HG03060 (cell line): Measurements from ENCODE around the gene ZNF830.
"Not testable (repeated sequence)": the region's sequence is repeated elsewhere in the genome, so short reads cannot be mapped to it uniquely, and the experiment has no call there.

ENCODE experiments used
- ATAC-seq: cut with Tn5 transposase; IDR thresholded peaks from one replicate; pipeline ENCODE4 v1.9.1; 2021; ENCODE audit warnings: low read depth, moderate number of reproducible peaks; ENCODE audit not compliant: unreplicated experiment

Gene ZNF830, protein sequence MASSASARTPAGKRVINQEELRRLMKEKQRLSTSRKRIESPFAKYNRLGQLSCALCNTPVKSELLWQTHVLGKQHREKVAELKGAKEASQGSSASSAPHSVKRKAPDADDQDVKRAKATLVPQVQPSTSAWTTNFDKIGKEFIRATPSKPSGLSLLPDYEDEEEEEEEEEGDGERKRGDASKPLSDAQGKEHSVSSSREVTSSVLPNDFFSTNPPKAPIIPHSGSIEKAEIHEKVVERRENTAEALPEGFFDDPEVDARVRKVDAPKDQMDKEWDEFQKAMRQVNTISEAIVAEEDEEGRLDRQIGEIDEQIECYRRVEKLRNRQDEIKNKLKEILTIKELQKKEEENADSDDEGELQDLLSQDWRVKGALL

DNA sequence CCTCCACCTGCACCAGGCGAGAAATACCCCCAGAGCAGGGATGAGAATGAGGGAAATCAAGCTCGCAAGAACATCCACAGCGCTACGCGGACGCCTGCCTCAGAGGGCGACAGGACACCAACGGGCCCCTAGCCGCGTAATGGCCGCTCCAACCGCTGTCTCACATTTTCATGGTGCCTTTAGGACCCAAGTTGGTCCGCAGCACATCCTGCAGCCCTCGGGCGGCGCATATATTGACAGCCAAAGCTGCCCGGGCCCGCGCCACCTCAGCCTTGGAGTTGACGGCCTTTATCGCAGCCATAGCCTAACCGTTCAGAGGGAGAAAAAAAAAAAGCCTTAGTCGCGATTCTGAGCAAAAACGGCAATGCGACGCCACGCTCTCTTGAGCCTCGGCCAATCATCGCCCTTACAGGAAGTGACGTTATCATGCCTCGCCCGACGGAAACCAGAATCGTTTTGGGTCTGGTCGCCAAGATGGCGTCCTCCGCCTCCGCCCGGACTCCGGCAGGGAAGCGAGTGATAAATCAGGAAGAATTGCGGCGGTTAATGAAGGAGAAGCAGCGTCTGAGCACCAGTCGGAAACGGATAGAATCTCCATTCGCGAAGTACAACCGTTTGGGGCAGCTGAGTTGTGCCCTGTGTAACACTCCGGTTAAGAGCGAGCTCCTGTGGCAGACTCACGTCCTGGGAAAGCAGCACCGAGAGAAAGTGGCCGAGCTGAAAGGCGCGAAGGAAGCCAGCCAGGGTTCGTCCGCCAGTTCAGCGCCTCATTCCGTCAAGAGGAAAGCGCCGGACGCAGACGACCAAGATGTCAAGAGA, at the start of gene ZNF830, which contains the start of gene CCT6B:
TSS of gene ZNF830 (plus strand) at position 448 of the 819 bp plus-strand sequence. CDS start at position 475, 27 bp downstream.
TSS of gene CCT6B (minus strand) at position 368 of the 819 bp plus-strand sequence. CDS start at position 301, 67 bp downstream.
- ATAC-seq = peak; percentile 86

DNA sequence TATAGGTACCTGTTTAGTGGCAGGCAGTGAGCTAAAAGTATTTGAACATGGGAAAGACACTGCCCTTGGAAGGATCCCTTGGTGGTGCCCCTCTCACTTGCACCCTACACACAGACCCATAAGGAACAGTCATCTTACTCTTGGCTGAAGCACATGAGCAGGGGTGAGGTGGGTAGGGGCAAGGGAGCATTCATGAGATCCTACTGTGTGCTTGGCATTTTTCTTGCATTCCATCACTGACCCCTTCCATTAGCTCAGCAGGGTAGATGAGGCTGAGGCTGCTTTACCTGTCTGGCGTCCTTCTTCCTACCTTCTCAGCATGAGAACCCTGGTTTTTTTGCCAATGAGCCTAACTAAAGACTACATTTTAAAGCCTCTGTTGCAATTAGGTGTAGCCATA, 48.3 kb upstream of the ZNF830 start:
- ATAC-seq = no peak

DNA sequence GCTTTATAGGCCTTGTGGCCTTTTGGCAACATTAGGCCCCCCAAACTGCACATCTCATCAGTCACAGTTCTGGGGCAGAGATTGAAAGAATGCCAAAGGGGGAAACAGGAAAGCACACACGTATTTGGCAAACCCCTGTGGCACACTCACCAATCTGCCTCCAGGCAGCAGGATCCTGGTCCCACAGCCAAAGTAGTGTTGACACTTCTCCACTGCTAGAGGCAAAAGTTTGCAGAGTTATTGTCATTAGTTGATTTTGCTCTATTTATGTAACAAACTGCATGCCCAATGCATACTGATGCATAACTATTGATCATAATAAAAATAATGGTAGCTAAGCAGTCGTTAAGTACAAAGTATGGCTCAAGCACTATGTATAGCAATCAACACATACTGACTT, 45.2 kb upstream of the ZNF830 start:
- no peak for ATAC-seq

DNA sequence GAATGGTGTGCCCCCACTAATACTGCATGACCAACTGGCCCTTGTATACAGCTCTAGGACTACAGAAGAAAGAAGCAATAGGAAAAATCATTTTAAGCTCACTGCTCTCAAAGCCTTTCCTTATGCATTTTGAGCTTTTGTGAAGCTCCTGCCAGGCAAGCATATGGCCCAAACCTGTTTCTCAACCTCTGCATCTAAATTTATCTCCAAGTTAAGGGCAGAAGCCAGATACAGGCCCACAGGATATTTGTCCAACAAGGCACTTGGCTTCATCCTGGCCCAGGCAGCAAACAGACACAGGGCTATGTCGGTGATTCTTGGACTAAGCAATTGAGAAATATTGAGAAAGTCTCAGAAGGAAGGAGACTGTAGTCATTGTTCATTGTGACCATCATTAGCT, 44.0 kb upstream of the ZNF830 start:
- ATAC-seq = no peak

DNA sequence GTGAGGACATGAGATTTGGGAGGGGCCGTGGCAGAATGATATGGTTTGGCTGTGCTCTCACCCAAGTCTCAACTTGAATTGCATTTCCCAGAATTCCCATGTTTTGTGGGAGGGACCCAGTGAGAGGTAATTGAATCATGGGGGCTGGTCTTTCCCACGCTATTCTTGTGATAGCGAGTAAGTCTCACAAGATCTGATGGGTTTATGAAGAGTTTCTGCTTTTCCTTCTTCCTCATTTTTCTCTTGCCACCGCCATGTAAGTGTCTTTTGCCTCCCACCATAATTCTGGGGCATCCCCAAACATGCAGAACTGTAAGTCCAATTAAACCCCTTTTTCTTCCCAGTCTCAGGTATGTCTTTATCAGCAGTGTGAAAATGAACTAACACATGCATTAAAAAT, 40.7 kb upstream of the ZNF830 start:
- ATAC-seq = no peak

DNA sequence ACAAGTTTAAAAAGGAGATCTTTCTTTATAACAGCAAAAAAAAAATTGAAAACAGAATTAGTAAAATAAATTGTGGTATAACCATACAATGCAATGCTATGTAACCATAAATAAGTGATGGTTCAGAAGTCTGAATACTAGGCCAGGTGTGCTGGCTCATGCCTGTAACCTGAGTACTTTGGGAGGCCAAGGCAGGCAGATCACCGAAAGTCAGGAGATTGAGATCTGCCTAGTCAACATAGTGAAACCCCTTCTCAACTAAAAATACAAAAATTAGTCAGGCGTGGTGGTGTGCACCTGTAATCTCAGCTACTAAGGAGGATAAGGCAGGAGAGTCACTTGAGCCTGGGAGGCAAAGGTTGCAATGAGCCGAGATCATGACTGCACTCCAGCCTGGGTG, 34.7 kb upstream of the ZNF830 start:
- ATAC-seq = no peak

DNA sequence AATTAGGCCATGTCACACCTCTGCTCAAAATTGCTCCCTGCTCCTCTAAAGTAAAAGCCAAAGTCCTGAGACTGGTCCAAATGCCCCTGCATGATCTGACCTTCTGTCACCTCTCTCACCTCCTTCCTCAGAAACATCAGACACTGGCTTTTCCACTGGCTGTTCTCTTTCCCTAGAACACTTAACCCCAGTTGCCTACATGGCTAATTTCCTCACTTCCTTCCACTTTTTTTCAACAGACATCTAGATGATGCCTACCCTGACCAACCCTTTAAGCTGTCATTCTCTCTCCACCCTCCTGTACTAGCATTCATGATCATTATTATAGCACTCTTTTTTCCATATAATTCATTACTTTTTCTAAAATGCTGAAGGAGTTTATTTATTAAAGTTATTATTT, 31.1 kb upstream of the ZNF830 start:
- no peak for ATAC-seq

DNA sequence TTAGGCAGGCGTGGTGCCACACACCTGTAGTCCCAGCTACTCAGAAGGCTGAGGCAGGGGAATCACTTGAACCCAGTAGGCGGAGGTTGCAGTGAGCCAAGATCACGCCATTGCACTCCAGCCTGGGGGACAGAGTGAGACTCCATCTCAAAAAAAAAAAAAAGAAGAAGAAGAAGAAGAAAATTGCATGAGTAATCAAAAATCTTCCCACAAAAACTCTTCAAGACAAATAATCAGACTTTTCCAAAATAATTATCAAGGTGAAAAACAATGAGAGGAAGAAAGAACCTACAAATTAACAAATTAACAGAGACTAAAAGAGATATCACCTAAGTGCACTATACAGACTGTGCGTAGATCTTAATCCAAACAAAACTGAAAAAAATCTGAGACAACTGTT, 10.6 kb upstream of the ZNF830 start:
- not testable (repeated sequence) for ATAC-seq

DNA sequence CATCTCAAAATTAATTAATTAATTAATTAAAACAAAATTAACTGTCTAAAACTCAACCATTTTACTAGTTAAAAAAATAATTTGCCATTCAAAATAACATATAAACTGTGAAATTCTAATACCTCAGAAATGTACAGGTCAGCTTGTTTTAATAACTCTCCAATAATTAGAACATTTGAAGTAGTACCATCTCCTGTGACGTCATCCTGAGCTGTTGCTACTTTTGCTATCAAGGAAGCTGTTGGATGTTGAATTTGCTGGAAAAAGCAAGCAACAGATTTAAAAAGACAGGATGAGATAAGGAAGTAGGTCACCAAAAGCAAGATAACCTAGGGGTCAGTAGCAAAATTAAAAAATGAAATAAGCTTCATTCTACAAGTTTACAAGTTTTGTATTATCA, 2.9 kb upstream of the ZNF830 start:
- no peak for ATAC-seq

DNA sequence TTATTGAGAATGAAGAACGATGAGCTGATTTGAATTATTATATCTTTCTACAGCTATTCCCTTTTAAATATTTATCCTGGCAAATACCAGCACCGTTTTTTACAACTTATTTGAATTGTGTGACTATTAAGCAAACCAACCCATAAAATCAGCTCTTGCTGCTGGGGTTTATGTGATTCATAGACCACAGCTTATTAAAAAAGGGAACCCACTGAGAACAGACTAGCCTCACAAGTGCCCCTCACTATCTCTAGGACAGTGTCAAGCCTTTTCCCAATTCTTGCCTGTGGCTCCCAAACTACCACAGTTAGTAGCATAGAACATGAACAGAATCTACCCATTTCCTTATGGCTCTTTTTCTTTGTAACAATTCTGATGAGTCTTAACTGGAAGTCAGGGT, 12.8 kb downstream of the ZNF830 start:
- ATAC-seq = no peak

DNA sequence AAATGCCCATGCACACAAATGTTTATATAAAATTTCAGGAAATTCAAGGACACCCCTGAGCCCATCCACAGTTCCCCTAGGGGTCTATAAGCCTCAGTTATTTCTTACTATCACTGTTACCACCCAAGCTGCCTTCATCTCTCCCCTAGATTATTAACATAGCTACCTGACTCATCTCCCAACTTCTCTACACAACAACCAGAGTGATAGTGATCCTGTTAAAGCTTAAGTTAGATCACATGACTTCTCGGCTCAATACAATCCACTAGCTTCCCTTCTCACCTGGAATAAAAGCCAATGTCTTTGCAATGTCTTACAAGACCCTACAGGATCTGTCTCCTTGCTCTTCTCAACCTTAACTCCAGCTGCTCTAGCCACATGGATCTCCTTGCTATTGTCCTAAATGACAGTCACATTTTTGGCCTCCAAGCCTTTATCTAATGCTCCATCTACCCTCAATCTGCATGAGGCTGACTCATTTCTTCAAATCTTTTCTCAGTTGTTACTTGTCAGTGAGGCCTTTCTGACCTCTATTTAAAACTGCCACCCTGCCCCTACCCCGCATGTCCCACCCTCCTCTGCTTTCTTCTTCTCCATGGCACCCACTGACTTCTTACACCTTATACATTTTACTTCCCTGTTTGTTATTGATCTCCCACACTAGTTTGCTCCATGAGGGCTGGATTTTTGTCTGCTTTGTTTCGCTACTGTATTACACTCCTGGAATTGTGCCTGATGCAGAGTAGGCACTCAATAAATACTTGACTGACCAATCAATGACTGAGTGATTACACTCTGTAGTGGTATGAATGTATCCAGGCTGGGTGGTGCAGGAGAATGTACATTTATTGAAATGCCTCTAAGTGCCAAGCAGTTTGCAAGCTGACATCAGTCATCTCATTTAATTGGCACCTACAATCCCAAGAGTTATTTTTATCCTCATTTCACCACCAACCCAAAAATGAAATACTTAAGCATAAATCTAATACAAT, 13.8 kb downstream of the ZNF830 start:
- no peak for ATAC-seq

DNA sequence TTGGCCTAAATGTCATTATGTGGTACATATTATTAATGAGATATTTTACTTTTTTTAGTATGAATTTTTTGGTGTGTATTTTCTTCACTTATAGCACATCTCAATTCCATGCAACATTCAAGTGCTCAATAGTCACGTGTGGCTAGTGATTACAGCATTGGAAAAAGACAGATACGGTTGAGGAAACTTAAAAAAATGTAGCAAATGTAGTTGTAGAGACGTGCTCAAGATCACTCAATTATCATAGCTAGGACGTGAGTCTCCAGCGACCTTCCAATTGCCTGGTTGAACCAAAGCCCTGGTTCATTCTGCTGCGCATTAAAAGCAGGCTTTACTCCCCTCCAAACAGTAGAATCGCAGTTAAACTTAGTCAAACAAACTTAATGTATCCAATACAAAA, 17.8 kb downstream of the ZNF830 start:
- ATAC-seq = no peak

DNA sequence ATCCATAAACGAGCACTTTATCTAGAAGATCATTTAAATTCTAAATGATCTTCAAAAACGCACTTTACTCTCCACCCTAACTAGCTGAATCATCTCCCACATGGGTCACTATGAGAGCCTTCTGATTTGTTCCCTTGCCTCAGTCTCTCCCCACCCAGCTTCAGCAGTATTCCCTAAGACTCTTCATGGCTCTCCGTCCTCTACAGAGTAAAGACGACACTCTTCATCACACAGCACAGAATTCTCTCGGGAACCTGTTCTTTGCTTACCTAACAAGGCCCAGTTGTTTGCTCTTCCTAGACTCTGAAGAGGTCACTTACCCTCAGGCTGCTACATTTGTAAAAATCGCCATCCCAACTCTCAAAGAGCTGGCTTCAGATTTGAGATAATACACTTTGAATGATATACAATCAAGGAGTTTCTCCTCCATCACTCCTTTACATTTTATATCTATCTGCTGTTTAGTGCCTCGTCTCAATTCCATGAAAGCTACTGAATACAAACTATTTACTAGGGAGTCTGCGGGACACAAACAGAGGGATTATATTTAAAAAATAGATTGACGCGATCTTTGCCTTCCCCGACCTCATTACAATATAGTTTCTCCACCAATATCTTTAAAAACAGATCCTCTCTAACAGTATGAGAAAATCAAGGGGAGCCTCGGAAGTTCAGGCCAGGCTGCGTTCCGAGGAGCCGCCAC, 18.5 kb downstream of the ZNF830 start:
- ATAC-seq = no peak

DNA sequence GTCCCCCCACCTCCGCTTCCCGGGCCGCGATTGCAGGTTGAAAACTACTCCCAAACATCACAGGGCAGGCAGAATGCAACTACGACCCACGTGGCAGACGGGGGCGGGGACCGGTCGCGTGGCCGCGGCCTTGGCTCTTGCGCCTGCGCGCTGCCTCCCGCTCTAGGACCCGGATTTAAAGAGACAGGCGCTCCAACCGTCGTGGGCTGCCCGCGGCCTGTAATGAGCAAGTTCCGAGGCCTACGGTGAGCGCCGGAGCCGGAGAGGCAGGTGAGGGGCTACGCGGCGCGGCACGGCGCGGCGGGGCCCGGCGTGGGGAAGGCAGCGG, 19.0 kb downstream of the ZNF830 start, which contains the start of gene LIG3:
TSS of gene LIG3 (plus strand) at position 160 of the 328 bp plus-strand sequence. CDS start 2,494 bp downstream, outside the sequence.
- ATAC-seq = peak; percentile 58

DNA sequence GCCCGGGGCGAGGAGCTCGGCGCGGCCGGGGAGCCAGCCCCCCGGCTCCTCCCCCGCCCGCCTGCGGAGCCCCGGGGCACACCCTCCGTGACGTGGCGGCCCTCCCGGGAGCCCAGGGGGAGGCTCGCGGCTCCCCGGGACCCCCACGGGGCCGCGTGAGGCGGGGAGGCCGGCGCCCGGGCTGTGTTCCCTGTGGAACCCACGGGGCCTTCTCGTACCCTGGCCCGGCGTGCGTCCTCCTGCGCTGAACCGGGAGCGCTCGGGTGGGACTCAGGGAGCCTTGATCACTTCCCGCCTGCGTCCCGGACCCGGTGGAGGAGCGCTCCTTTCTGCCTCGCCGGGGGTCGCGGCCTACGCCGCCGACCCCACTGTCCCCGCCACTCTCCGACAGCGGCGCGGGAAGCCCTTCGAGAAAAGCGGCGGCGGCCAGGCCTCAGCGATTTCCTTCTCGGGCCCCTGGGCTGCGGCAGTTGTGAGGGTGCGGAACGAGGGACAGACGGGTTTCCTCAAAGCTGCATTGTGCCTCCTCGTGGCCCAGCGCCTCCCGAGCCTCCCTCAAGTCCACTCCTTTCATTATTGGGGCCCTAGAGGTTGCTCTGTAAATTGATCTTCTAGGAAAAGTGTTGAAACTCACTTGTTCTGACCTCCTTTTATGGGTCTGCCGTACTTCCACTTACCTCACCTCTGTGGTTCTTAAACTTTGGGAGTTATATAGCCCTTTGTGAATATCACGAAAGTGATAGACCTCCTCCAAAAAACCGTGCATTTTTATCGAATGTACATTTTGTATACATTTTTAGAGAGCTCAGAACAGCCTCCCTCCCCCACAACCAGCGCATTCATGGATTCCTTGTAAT, 19.6 kb downstream of the ZNF830 start:
- ATAC-seq = peak; percentile 51

DNA sequence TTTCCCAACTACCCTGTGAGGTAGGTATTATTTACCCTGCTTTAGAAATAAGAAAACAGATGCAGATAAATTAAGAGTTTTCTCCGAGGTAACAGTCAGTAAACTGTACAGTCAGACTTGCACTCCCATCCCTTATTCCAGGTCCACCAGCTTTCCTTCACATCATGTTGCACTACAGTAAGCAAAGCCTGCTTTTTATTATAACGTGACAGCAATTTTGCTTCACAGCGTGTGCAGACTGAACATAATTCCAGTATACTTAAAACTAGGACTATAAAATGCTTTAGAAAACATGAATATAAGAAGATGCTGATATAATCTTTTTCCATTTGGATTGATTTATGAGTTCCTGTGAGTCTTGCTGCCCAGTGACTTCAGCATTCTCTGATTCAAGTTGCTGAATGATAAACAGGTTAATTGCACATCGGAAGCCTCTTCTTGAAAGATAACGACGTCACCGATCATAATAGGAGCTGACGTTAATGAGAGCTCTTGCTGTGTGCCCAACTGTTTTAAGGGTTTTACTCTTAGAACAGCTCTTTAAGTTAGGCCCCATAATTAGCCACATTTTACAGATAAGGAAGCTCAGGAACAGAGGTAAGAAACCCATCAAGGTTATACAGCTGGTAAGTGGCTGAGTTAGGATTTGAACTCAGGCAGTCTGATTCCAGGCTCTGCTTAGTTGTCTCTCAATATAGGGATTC, 20.4 kb downstream of the ZNF830 start:
- ATAC-seq = no peak

DNA sequence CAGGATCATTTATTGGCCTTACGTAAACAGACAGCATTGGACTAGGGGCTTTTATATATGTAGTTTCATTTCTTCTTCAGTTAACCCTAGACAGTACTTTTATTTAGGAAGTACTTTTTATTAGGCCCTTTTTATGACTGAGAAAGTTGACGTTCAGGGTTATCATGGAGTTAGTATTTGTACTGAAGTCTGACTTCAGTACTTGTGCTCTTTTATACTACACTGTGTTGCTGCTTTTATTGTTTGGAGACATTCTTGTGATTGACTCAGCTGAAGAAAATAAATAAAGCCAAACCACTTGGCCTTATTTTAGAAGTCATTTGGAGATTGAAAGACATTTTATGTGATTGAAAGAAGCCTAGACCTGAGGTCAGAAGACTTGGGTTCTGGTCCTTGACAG, 25.9 kb downstream of the ZNF830 start:
- ATAC-seq = no peak

DNA sequence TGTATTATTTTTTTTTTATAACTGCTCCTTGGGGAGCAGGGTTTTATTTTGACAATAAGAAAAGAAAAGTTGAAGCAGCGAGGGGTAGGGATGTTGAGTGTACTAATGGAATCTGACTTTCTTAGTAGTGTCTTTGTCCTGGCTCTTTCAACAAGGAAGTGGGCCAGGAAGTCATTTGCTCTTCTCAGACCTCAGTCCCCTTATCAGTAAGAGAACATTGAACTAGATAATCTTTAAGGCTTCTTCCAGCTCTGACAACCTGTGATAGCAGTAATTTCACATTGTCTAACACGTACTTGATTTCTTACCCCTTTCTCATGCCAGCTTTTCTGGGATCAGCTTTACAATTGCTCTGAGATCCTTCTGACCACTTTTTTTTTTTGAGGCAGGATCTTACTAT, 27.3 kb downstream of the ZNF830 start:
- no peak for ATAC-seq
